GM19351 (cell line): ENCODE results near the gene NFE2L1.
A peak's percentile ranks its signal among the peaks of the same experiment; 100 is the strongest.
"Not testable (repeated sequence)": the region's sequence is repeated elsewhere in the genome, so short reads cannot be mapped to it uniquely, and the experiment has no call there.

Experiments used
- ATAC-seq: cut with Tn5 transposase; IDR thresholded peaks from one replicate; pipeline ENCODE4 v1.9.1; 2021; ENCODE audit warnings: mild to moderate bottlenecking, moderate library complexity; ENCODE audit not compliant: unreplicated experiment

Gene NFE2L1

GRCh38 chr17:48047741-48048383, at the start of gene NFE2L1:
Gene NFE2L1, plus strand, starts transcription at chr17:48048359. Its CDS starts 2,760 bp downstream, at chr17:48051119.
- peak; percentile 89 for ATAC-seq

- no peak for ATAC-seq
These were observed 48.6 kb upstream of the NFE2L1 start for GRCh38 chr17:47999582-47999981.

- ATAC-seq = no peak
These were observed 47.0 kb upstream of the NFE2L1 start for GRCh38 chr17:48001197-48001596.

GRCh38 chr17:48001657-48002056, 46.5 kb upstream of the NFE2L1 start:
- ATAC-seq = not testable (repeated sequence)

- ATAC-seq = no peak
These were observed 45.8 kb upstream of the NFE2L1 start for GRCh38 chr17:48002266-48002915.

- ATAC-seq = no peak
These were observed 45.2 kb upstream of the NFE2L1 start for GRCh38 chr17:48002916-48003416.

- no peak for ATAC-seq
These were observed 44.6 kb upstream of the NFE2L1 start for GRCh38 chr17:48003417-48004151.

GRCh38 chr17:48004983-48005382, 43.2 kb upstream of the NFE2L1 start:
- no peak for ATAC-seq

- ATAC-seq = no peak
These were observed 41.0 kb upstream of the NFE2L1 start for GRCh38 chr17:48006936-48007709.

- no peak for ATAC-seq
These were observed 38.0 kb upstream of the NFE2L1 start for GRCh38 chr17:48010193-48010592.

- no peak for ATAC-seq
These were observed 36.6 kb upstream of the NFE2L1 start for GRCh38 chr17:48011405-48012150.

- ATAC-seq = peak; percentile 43
These were observed 36.0 kb upstream of the NFE2L1 start for GRCh38 chr17:48012151-48012520.

- no peak for ATAC-seq
These were observed 35.5 kb upstream of the NFE2L1 start for GRCh38 chr17:48012654-48013053.

- no peak for ATAC-seq
These were observed 34.1 kb upstream of the NFE2L1 start for GRCh38 chr17:48013876-48014594.

- ATAC-seq = no peak
These were observed 33.5 kb upstream of the NFE2L1 start for GRCh38 chr17:48014595-48015111.

GRCh38 chr17:48016112-48016511, 32.0 kb upstream of the NFE2L1 start:
- no peak for ATAC-seq

GRCh38 chr17:48017817-48018158, 30.4 kb upstream of the NFE2L1 start:
- ATAC-seq = not testable (repeated sequence)

- ATAC-seq = no peak
These were observed 26.2 kb upstream of the NFE2L1 start for GRCh38 chr17:48021934-48022333.

- ATAC-seq = no peak
These were observed 25.3 kb upstream of the NFE2L1 start for GRCh38 chr17:48022901-48023300.
